NCI-H524 (cell line): ENCODE data around the gene METTL23.

Source experiments
- DNase-seq, 2 experiments: peaks; one replicate each; lab custom pipeline; 2025; lab: John Stamatoyannopoulos, UW

Gene METTL23

GRCh38 chr17:76726776-76727718 lies at the start of gene METTL23:
Gene METTL23, plus strand, starts transcription at chr17:76726839. Its CDS starts 2,872 bp downstream, at chr17:76729711.
- DNase-seq: peak; percentile 70 to 78

- no peak for DNase-seq
Measured at GRCh38 chr17:76677406-76677805, 49.2 kb upstream of the METTL23 start.

GRCh38 chr17:76678330-76678729 lies 48.3 kb upstream of the METTL23 start:
- DNase-seq: no peak

- DNase-seq: no peak
Measured at GRCh38 chr17:76679239-76679638, 47.4 kb upstream of the METTL23 start.

- DNase-seq: peak; percentile 85 to 94
Measured at GRCh38 chr17:76681222-76682137, 45.2 kb upstream of the METTL23 start.

- no peak for DNase-seq
Measured at GRCh38 chr17:76682296-76682695, 44.3 kb upstream of the METTL23 start.

- peak; percentile 52 to 86 for DNase-seq
Measured at GRCh38 chr17:76683011-76683755, 43.5 kb upstream of the METTL23 start.

- peak; percentile 59 to 60 for DNase-seq
Measured at GRCh38 chr17:76683921-76684745, 42.5 kb upstream of the METTL23 start.

GRCh38 chr17:76684756-76685155 lies 41.9 kb upstream of the METTL23 start:
- DNase-seq: no peak

GRCh38 chr17:76685366-76685765 lies 41.3 kb upstream of the METTL23 start:
- no peak for DNase-seq

GRCh38 chr17:76685846-76686245 lies 40.8 kb upstream of the METTL23 start:
- DNase-seq: no peak

GRCh38 chr17:76686538-76687297 lies 39.9 kb upstream of the METTL23 start:
- DNase-seq: peak in 1 of 2 experiments; percentile 36

- DNase-seq: no peak
Measured at GRCh38 chr17:76687298-76688164, 39.1 kb upstream of the METTL23 start.

GRCh38 chr17:76688165-76688622 lies 38.4 kb upstream of the METTL23 start:
- DNase-seq: no peak

- DNase-seq: no peak
Measured at GRCh38 chr17:76689859-76690258, 36.8 kb upstream of the METTL23 start.

- no peak for DNase-seq
Measured at GRCh38 chr17:76690596-76691280, 35.9 kb upstream of the METTL23 start.

- no peak for DNase-seq
Measured at GRCh38 chr17:76691379-76692191, 35.1 kb upstream of the METTL23 start.
